Measurements from ENCODE around the gene RRP7A. TPM values are rescaled to one million over a fixed set of nuclear protein-coding genes. Genes with fewer than 3 reads are reported as not detected.
"Not testable (repeated sequence)": the region's sequence is repeated elsewhere in the genome, so short reads cannot be mapped to it uniquely, and the experiment has no call there.

The RRP7A gene
- total and polyA plus RNA-seq, 3 donors from 2014 or later, result 30.8 to 62.8 (median 43.3) TPM

DNA sequence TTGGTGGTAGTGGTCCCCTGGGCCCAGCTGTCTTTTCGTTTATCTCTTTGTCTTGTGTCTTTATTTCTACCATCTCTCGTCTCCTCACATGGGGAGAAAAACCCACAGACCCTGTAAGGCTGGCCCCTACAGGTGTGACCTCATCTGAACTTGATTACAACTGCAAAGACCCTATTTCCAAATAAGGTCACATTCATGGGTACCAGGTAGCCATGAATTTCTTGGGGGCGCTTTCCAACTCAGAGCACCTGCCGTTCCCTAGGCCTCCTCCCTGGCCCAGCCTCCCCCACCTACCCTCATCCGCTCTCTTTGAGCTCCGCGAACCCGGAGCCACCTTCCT is 14.0 kb upstream of the RRP7A start:
- Histone ChIP-seq H3K27me3 (no peaks in the 10 kb centered on the region), H3K9me3 (no peaks in the 10 kb centered on the region), H3K4me3 (no peak overlapping the region), H3K36me3 (ENCODE audit: low read depth, missing control alignments) (no peaks in the 10 kb centered on the region), H3K27ac (no peak overlapping the region), H3K4me1 (peaks cover 3% of the 10 kb centered on the region)
- TF ChIP-seq POLR2A (IDR thresholded peaks at IDR 0.05), result no peak
- TF ChIP-seq, protein P1, sequence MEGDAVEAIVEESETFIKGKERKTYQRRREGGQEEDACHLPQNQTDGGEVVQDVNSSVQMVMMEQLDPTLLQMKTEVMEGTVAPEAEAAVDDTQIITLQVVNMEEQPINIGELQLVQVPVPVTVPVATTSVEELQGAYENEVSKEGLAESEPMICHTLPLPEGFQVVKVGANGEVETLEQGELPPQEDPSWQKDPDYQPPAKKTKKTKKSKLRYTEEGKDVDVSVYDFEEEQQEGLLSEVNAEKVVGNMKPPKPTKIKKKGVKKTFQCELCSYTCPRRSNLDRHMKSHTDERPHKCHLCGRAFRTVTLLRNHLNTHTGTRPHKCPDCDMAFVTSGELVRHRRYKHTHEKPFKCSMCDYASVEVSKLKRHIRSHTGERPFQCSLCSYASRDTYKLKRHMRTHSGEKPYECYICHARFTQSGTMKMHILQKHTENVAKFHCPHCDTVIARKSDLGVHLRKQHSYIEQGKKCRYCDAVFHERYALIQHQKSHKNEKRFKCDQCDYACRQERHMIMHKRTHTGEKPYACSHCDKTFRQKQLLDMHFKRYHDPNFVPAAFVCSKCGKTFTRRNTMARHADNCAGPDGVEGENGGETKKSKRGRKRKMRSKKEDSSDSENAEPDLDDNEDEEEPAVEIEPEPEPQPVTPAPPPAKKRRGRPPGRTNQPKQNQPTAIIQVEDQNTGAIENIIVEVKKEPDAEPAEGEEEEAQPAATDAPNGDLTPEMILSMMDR (IDR thresholded peaks at IDR 0.05), result no peak
- DNase-seq, result no peak
- 93 to 94% methylated on average over 8 of the region's 8 CpGs for WGBS, 2 donors
- intact Hi-C loops (cut with DNase I; ENCODE audit: low total_unique reads), result no loop called here

- H3K36me3 ChIP-seq (ENCODE audit: low read depth, missing control alignments); H3K9me3 ChIP-seq; H3K4me3 ChIP-seq; H3K4me1 ChIP-seq; intact Hi-C loops (cut with DNase I; ENCODE audit: low total_unique reads); H3K27me3 ChIP-seq: not testable (repeated sequence)
- WGBS, 2 donors, result 51 to 65% methylated on average over 24 of the region's 24 CpGs
- peak; percentile 89 for DNase-seq
- peak overlapping the region; percentile 23 to 46 for H3K27ac ChIP-seq
Measured at GRCh38 chr22:42531401-42532084, 11.9 kb upstream of the RRP7A start.

GRCh38 chr22:42529435-42529834 is 9.8 kb upstream of the RRP7A start:
- H3K9me3 ChIP-seq; H3K27me3 ChIP-seq; H3K36me3 ChIP-seq (ENCODE audit: low read depth, missing control alignments); H3K27ac ChIP-seq; intact Hi-C loops (cut with DNase I; ENCODE audit: low total_unique reads); DNase-seq; H3K4me3 ChIP-seq; H3K4me1 ChIP-seq: not testable (repeated sequence)
- 94 to 96% methylated on average over 8 of the region's 8 CpGs for WGBS, 2 donors

- intact Hi-C loops (cut with DNase I; ENCODE audit: low total_unique reads), result no loop called here
- WGBS, 2 donors, result 76 to 96% methylated on average over 11 of the region's 11 CpGs
- no peaks in the 10 kb centered on the region for H3K36me3 ChIP-seq (ENCODE audit: low read depth, missing control alignments)
- H3K4me1 ChIP-seq, result peaks cover 3% of the 10 kb centered on the region
- TF ChIP-seq, protein P1 (IDR thresholded peaks at IDR 0.05), result no peak
- TF ChIP-seq POLR2A (IDR thresholded peaks at IDR 0.05), result no peak
- no peak overlapping the region for H3K27ac ChIP-seq
- no peak for DNase-seq
- H3K9me3 ChIP-seq, result no peaks in the 10 kb centered on the region
- no peaks in the 10 kb centered on the region for H3K27me3 ChIP-seq
- H3K4me3 ChIP-seq, result no peak overlapping the region
Measured at GRCh38 chr22:42528591-42529307, 9.2 kb upstream of the RRP7A start.

DNA sequence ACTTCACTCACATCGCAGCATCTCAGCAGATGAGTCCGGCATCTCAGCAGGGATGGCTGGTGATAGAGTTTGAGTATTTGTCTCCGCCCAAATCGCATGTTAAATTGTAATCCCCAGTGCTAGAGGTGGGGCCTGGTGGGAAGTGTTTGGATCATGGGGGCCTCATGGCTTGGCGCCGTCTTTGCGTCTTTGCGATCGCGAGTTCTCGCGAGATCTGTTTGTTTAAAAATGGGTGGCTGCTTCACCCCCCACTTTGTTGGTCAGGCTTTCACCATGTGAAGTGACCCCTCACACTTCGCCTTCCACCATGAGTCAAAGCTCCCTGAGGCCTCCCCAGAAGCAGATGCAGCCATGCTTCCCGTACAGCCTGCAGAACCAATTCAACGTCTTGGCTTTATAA is 3.0 kb upstream of the RRP7A start:
- H3K4me1 ChIP-seq, result peaks cover 4% of the 10 kb centered on the region
- 88 to 90% methylated on average over 15 of the region's 15 CpGs for WGBS, 2 donors
- no peaks in the 10 kb centered on the region for H3K27me3 ChIP-seq
- no peaks in the 10 kb centered on the region for H3K9me3 ChIP-seq
- H3K4me3 ChIP-seq, result no peak overlapping the region
- intact Hi-C loops (cut with DNase I; ENCODE audit: low total_unique reads), result no loop called here
- no peaks in the 10 kb centered on the region for H3K36me3 ChIP-seq (ENCODE audit: low read depth, missing control alignments)
- H3K27ac ChIP-seq, result no peak overlapping the region
- DNase-seq, result no peak
- TF ChIP-seq, protein P1 (IDR thresholded peaks at IDR 0.05), result no peak
- no peak for TF ChIP-seq POLR2A (IDR thresholded peaks at IDR 0.05)

DNA sequence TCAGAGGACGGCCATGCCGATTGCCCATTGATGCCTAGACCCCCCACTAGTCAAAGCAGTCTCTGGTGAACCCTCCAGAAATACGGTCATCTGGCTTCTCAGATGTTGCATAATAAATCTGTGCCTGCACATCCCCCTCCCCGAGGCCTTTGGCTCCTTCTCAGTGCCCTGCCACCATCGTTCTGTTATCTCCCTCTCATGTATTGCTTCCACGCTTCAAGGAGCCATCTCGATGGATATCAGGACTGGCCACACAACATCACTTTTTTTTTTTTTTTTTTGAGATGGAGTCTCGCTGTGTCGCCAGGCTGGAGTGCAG is 1.6 kb upstream of the RRP7A start:
- no peaks in the 10 kb centered on the region for H3K27me3 ChIP-seq
- no peak overlapping the region for H3K27ac ChIP-seq
- H3K4me3 ChIP-seq, result no peak overlapping the region
- H3K36me3 ChIP-seq (ENCODE audit: low read depth, missing control alignments), result no peaks in the 10 kb centered on the region
- DNase-seq, result no peak
- TF ChIP-seq, protein P1 (IDR thresholded peaks at IDR 0.05), result no peak
- no peak for TF ChIP-seq POLR2A (IDR thresholded peaks at IDR 0.05)
- peaks cover 4% of the 10 kb centered on the region for H3K4me1 ChIP-seq
- intact Hi-C loops (cut with DNase I; ENCODE audit: low total_unique reads), result no loop called here
- H3K9me3 ChIP-seq, result no peaks in the 10 kb centered on the region
- 88 to 91% methylated on average over 9 of the region's 9 CpGs for WGBS, 2 donors

- WGBS, 2 donors, result 11 to 14% methylated on average over 18 to 19 of the region's 28 CpGs
- H3K4me3 ChIP-seq, result peak overlapping the region; percentile 90
- intact Hi-C loops (cut with DNase I; ENCODE audit: low total_unique reads); H3K4me1 ChIP-seq; DNase-seq; H3K9me3 ChIP-seq; H3K27me3 ChIP-seq; H3K36me3 ChIP-seq (ENCODE audit: low read depth, missing control alignments): not testable (repeated sequence)
- peak overlapping the region; percentile 79 to 82 for H3K27ac ChIP-seq
Measured at GRCh38 chr22:42518638-42519524, 715 bp downstream of the RRP7A start.
